Glutamatergic neuron (in vitro differentiated cells): ENCODE results near the gene MAPK1IP1L. TPM values are rescaled to one million over a fixed set of nuclear protein-coding genes. Genes with fewer than 3 reads are reported as not detected.
"Not testable (repeated sequence)": the region's sequence is repeated elsewhere in the genome, so short reads cannot be mapped to it uniquely, and the experiment has no call there.

Experiments
- DNase-seq: peaks from one replicate; pipeline ENCODE4 v3.0.0; 2022
- H3K27ac Mint-ChIP-seq: one replicate; pipeline ENCODE4 v1.8.0; 2020; ENCODE audit warnings: mild to moderate bottlenecking, mixed read lengths, inconsistent platforms; ENCODE audit not compliant: unreplicated experiment
- H3K27me3 Mint-ChIP-seq: one replicate; pipeline ENCODE4 v1.8.0; 2020; ENCODE audit warnings: mild to moderate bottlenecking, moderate library complexity, mixed read lengths, inconsistent platforms; ENCODE audit not compliant: unreplicated experiment
- H3K36me3 Mint-ChIP-seq: one replicate; pipeline ENCODE4 v1.8.0; 2020; ENCODE audit warnings: mild to moderate bottlenecking, mixed read lengths, inconsistent platforms; ENCODE audit not compliant: unreplicated experiment
- H3K4me1 Mint-ChIP-seq: one replicate; pipeline ENCODE4 v1.8.0; 2020; ENCODE audit warnings: mild to moderate bottlenecking, low read depth, mixed read lengths, inconsistent platforms; ENCODE audit not compliant: unreplicated experiment
- H3K4me3 Mint-ChIP-seq: one replicate; pipeline ENCODE4 v1.8.0; 2020; ENCODE audit warnings: mild to moderate bottlenecking, mixed read lengths, inconsistent platforms; ENCODE audit not compliant: unreplicated experiment
- H3K9me3 Mint-ChIP-seq: one replicate; pipeline ENCODE4 v1.8.0; 2020; ENCODE audit warnings: mild to moderate bottlenecking, moderate library complexity, mixed read lengths, inconsistent platforms; ENCODE audit not compliant: unreplicated experiment
- CTCF ChIP-seq: fragments of 200-600 bp; sonication (generic); IDR thresholded peaks from one replicate; pipeline ENCODE4 v1.5.0; 2021; ENCODE audit not compliant: partially characterized antibody, unreplicated experiment
- total RNA-seq: library from RNA; stranded (reverse); fragmentation: NEBNext Ultra II Directional; extraction: Animal tissue kit (Norgen Biotek cat#: 25700); gene quantifications from one replicate; pipeline ENCODE4 v1.2.1, GENCODE V29; 2021; ENCODE audit not compliant: unreplicated experiment

The MAPK1IP1L gene
- total RNA-seq, 1 donor from 2014 or later, result 97.9 TPM

GRCh38 chr14:55074662-55075061, 23.2 kb downstream of the MAPK1IP1L start:
- Mint-ChIP-seq H3K9me3 (peaks cover 1% of the 10 kb centered on the region), H3K27ac (no peak overlapping the region), H3K4me1 (peaks cover 5% of the 10 kb centered on the region)

DNA sequence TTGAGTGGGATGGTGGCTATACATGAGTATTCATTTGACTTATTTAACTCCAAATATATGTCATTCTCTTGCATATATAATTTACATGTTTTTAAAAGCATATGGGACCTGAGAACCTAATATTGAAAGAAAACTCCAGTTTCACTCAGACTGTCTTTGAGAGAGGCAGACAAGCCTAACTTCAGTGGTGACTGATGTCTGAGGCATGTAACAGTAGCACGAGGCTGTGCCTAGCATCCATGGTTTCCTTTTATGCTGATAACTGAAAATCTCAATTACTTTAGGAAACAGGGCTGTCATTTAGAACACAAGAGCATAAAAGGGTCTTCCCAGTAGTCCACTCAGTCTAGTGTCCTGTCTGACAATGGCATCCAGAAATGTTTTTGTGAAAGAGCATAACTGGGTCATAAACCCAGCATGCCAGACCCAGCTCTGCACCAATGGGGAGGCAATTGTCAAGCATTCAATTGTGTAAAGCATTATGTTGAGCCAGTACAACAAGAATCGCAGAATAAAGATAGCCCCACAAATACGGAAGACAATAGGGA, 24.3 kb downstream of the MAPK1IP1L start:
- no peak for DNase-seq
- H3K4me1 Mint-ChIP-seq, result peaks cover 5% of the 10 kb centered on the region
- peaks cover 1% of the 10 kb centered on the region for H3K9me3 Mint-ChIP-seq
- H3K4me3 Mint-ChIP-seq, result no peak overlapping the region
- no peaks in the 10 kb centered on the region for H3K27me3 Mint-ChIP-seq
- no peak for TF ChIP-seq CTCF
- H3K36me3 Mint-ChIP-seq, result no peaks in the 10 kb centered on the region
- H3K27ac Mint-ChIP-seq, result no peak overlapping the region

More at GRCh38 chr14:55074662-55075061, 23.2 kb downstream of the MAPK1IP1L start:
- no peaks in the 10 kb centered on the region for H3K36me3 Mint-ChIP-seq
- no peaks in the 10 kb centered on the region for H3K27me3 Mint-ChIP-seq
- TF ChIP-seq CTCF, result no peak
- no peak overlapping the region for H3K4me3 Mint-ChIP-seq
- DNase-seq, result no peak

- no peak for DNase-seq
- Mint-ChIP-seq H3K27ac (no peak overlapping the region), H3K36me3 (no peaks in the 10 kb centered on the region), H3K9me3 (peaks cover 1% of the 10 kb centered on the region), H3K4me1 (peaks cover 5% of the 10 kb centered on the region), H3K27me3 (no peaks in the 10 kb centered on the region), H3K4me3 (no peak overlapping the region)
- TF ChIP-seq CTCF, result no peak
Measured at GRCh38 chr14:55077170-55078151, 26.0 kb downstream of the MAPK1IP1L start.

GRCh38 chr14:55079961-55080360, 28.5 kb downstream of the MAPK1IP1L start:
- H3K9me3 Mint-ChIP-seq, H3K36me3 Mint-ChIP-seq, H3K27ac Mint-ChIP-seq, H3K4me3 Mint-ChIP-seq, H3K27me3 Mint-ChIP-seq, H3K4me1 Mint-ChIP-seq, DNase-seq: not testable (repeated sequence)

- Mint-ChIP-seq H3K9me3 (no peaks in the 10 kb centered on the region), H3K27me3 (no peaks in the 10 kb centered on the region), H3K4me1 (no peaks in the 10 kb centered on the region), H3K4me3 (no peak overlapping the region), H3K36me3 (no peaks in the 10 kb centered on the region), H3K27ac (no peak overlapping the region)
- no peak for TF ChIP-seq CTCF
- no peak for DNase-seq
Measured at GRCh38 chr14:55084401-55085059, 33.1 kb downstream of the MAPK1IP1L start.
